Gastrocnemius medialis (tissue), 4 donors: ENCODE data around the gene ASS1. TPM values are rescaled to one million over a fixed set of nuclear protein-coding genes. Genes with fewer than 3 reads are reported as not detected.

Experiments used
- ATAC-seq, 2 donors: fragments of 150-250 bp; one replicate each; pipeline ENCODE4 v1.9.1; 2016
- DNase-seq, 2 donors: peaks; one replicate each; pipeline ENCODE4 v3.0.0-alpha.2; 2019
- H3K27ac ChIP-seq, 4 donors: fragments of 200-600 bp; sonication (generic); 1 replicate in 1 of 4; 2 replicates in 3 of 4; pipeline ENCODE4 v1.5.1; 2016 to 2018; ENCODE audit warnings: mild to moderate bottlenecking in 2 of 4, moderate library complexity in 1 of 4
- H3K27me3 ChIP-seq, 3 donors: fragments of 200-600 bp; sonication (generic) in 2 of 3; 1 replicate in 1 of 3; 2 replicates in 2 of 3; pipeline versions ENCODE4 v1.5.1 to v1.6.0; 2016 to 2019; ENCODE audit warnings: mild to moderate bottlenecking in 1 of 3, moderate library complexity in 1 of 3
- H3K36me3 ChIP-seq, 2 donors: fragments of 200-600 bp; sonication (generic) in 1 of 2; one replicate each; pipeline ENCODE4 v1.5.1; 2017 to 2018
- H3K4me1 ChIP-seq, 2 donors: fragments of 200-600 bp; sonication (generic) in 1 of 2; one replicate each; pipeline ENCODE4 v1.5.1; 2016 to 2017; ENCODE audit warnings: mild to moderate bottlenecking in 2 of 2
- H3K4me3 ChIP-seq, 4 donors: fragments of 200-600 bp; sonication (generic) in 3 of 4; 1 replicate in 1 of 4; 2 replicates in 3 of 4; pipeline ENCODE4 v1.5.1; 2016 to 2019; ENCODE audit warnings: mild to moderate bottlenecking in 2 of 4
- H3K9me3 ChIP-seq, 3 donors: fragments of 200-600 bp; sonication (generic) in 2 of 3; 1 replicate in 1 of 3; 2 replicates in 2 of 3; pipeline ENCODE4 v1.5.1; 2016 to 2019
- CTCF ChIP-seq, 5 experiments: fragments of 450-650 bp in 3 of 5; fragments of 200-600 bp in 2 of 5; sonication (generic) in 2 of 5; IDR thresholded peaks in 4 of 5; conservative IDR thresholded peaks in 1 of 5; 1 replicate in 4 of 5; 2 replicates in 1 of 5; pipeline ENCODE4 v1.5.1; 2016 to 2019; ENCODE audit warnings: antibody characterized with exemption in 5 of 5, mild to moderate bottlenecking in 3 of 5, moderate library complexity in 3 of 5
- POLR2A ChIP-seq, 2 donors: fragments of 450-650 bp; IDR thresholded peaks; one replicate each; pipeline ENCODE4 v1.6.1; 2017; ENCODE audit warnings: antibody characterized with exemption in 2 of 2, mild to moderate bottlenecking in 2 of 2, moderate library complexity in 2 of 2
- in situ Hi-C, 4 donors: fragments of 200-750 bp; cut with MboI; loops; one replicate each; pipeline versions ENCODE4 v1.15.0 to v1.8.0; 2017; ENCODE audit warnings: low sequenced_read_pairs in 4 of 4
- intact Hi-C: fragments of 100-400 bp; cut with DNase I; formaldehyde crosslinking; loops from one replicate; pipeline ENCODE4 v1.15.1; 2023; ENCODE audit warnings: low total_unique reads
- total RNA-seq, 4 donors: library from RNA; depleted of rRNA; stranded (reverse); fragments of >200 nt; gene quantifications; one replicate each; pipeline versions ENCODE4 v1.1.0 to v1.2.3, GENCODE V29; 2016

ASS1 gene
- total RNA-seq, 4 donors from 2014 or later = 44.5 to 83.4 (median 68.5) TPM

GRCh38 chr9:130493021-130493420, 48.3 kb downstream of the ASS1 start:
- no peak for TF ChIP-seq CTCF (IDR thresholded peaks at IDR 0.05 in 4 of 5, conservative IDR thresholded peaks at IDR 0.05 in 1 of 5)
- TF ChIP-seq POLR2A (IDR thresholded peaks at IDR 0.05) = no peak
- ATAC-seq = no peak
- in situ Hi-C loops (no loop called here), intact Hi-C loops (no loop called here)
- Histone ChIP-seq H3K27me3 (no peaks in the 10 kb centered on the region), H3K27ac (no peak overlapping the region), H3K4me1 (no peaks in the 10 kb centered on the region), H3K9me3 (no peaks in the 10 kb centered on the region), H3K36me3 (peaks cover 0 to 23% of the 10 kb centered on the region in 2 donors), H3K4me3 (no peak overlapping the region)
- no peak for DNase-seq

GRCh38 chr9:130493476-130493875, 48.7 kb downstream of the ASS1 start:
- Histone ChIP-seq H3K4me1 (no peaks in the 10 kb centered on the region), H3K27me3 (no peaks in the 10 kb centered on the region), H3K27ac (no peak overlapping the region), H3K9me3 (no peaks in the 10 kb centered on the region), H3K4me3 (no peak overlapping the region), H3K36me3 (peaks cover 0 to 23% of the 10 kb centered on the region in 2 donors)
- TF ChIP-seq POLR2A (IDR thresholded peaks at IDR 0.05) (no peak), CTCF (IDR thresholded peaks at IDR 0.05 in 4 of 5, conservative IDR thresholded peaks at IDR 0.05 in 1 of 5) (no peak)
- in situ Hi-C loops = no loop called here
- intact Hi-C loops = no loop called here
- ATAC-seq (no peak), DNase-seq (no peak)

GRCh38 chr9:130495067-130495466, 50.3 kb downstream of the ASS1 start:
- in situ Hi-C loops = no loop called here
- H3K4me1 ChIP-seq = no peaks in the 10 kb centered on the region
- no peak for ATAC-seq
- peaks cover 0 to 18% of the 10 kb centered on the region in 2 donors for H3K36me3 ChIP-seq
- no peaks in the 10 kb centered on the region for H3K9me3 ChIP-seq
- no peak overlapping the region for H3K27ac ChIP-seq
- TF ChIP-seq POLR2A (IDR thresholded peaks at IDR 0.05) = no peak
- no peak for TF ChIP-seq CTCF (IDR thresholded peaks at IDR 0.05 in 4 of 5, conservative IDR thresholded peaks at IDR 0.05 in 1 of 5)
- DNase-seq = no peak
- no peaks in the 10 kb centered on the region for H3K27me3 ChIP-seq
- no peak overlapping the region for H3K4me3 ChIP-seq
- intact Hi-C loops = no loop called here

GRCh38 chr9:130497139-130497538, 52.4 kb downstream of the ASS1 start:
- DNase-seq (no peak), ATAC-seq (no peak)
- H3K27me3 ChIP-seq = no peaks in the 10 kb centered on the region
- TF ChIP-seq POLR2A (IDR thresholded peaks at IDR 0.05) (no peak), CTCF (IDR thresholded peaks at IDR 0.05 in 4 of 5, conservative IDR thresholded peaks at IDR 0.05 in 1 of 5) (no peak)
- H3K4me3 ChIP-seq = no peak overlapping the region
- H3K4me1 ChIP-seq = no peaks in the 10 kb centered on the region
- in situ Hi-C loops = no loop called here
- H3K27ac ChIP-seq = no peak overlapping the region
- peaks cover 0 to 11% of the 10 kb centered on the region in 2 donors for H3K36me3 ChIP-seq
- intact Hi-C loops = no loop called here
- H3K9me3 ChIP-seq = no peaks in the 10 kb centered on the region

GRCh38 chr9:130498298-130498917, 53.6 kb downstream of the ASS1 start:
- Histone ChIP-seq H3K27me3 (no peaks in the 10 kb centered on the region), H3K4me1 (no peaks in the 10 kb centered on the region), H3K4me3 (no peak overlapping the region), H3K27ac (no peak overlapping the region), H3K9me3 (no peaks in the 10 kb centered on the region), H3K36me3 (peaks cover 0 to 11% of the 10 kb centered on the region in 2 donors)
- intact Hi-C loops (no loop called here), in situ Hi-C loops (no loop called here)
- no peak for DNase-seq
- TF ChIP-seq CTCF (IDR thresholded peaks at IDR 0.05 in 4 of 5, conservative IDR thresholded peaks at IDR 0.05 in 1 of 5) (no peak), POLR2A (IDR thresholded peaks at IDR 0.05) (no peak)
- no peak for ATAC-seq
